ENCODE results near the gene ECT2.

The ECT2 gene

DNA sequence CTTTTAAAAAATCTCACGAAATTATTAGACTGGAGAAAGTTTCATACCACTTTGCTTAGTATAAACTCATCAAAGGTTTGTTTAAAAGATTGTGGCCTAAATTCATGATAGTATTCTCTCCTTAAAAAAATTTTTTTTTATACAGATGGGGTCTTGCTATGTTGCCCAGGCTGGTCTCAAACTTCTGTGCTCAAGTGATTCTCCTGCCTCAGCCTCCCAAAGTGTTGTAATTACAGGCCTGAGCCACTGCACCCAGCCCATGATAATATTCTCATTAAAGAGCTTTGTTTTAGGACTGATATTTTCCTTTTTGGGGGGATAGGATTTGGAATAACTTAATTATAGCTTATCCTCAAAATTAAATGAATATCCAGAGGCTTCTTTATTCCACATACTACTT lies 19.9 kb downstream of the ECT2 start:
- no peaks in the 10 kb centered on the region for H4K20me1 ChIP-seq (ENCODE audit: insufficient read depth, low read length)
- H3K36me3 ChIP-seq (ENCODE audit: insufficient read depth, low read length): peaks cover 98% of the 10 kb centered on the region
- H3K9ac ChIP-seq (ENCODE audit: low read depth, low read length): no peak overlapping the region

DNA sequence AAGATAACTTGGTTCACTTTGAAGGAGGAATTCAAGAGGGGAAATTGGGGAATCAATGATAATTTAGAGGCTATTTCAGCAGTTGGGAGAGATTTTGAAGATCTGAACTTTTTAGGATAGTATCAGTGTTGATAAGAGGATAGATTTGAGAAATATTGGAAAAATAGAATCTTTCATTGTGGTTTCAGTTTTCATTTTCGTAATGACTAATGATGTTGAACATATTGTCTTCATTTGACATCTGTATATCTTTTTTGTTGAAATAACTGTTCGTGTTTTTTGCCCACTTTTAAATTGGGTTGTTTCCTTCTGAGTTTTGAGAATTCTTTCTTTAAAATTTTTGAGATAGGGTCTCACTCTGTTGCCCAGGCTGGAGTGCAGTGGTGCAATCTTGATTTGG lies 21.1 kb downstream of the ECT2 start:
- H4K20me1 ChIP-seq (ENCODE audit: insufficient read depth, low read length): no peaks in the 10 kb centered on the region
- no peaks in the 10 kb centered on the region for H3K27me3 ChIP-seq (ENCODE audit: insufficient read depth, low read length, poor library complexity)
- no peak overlapping the region for H2AFZ ChIP-seq (ENCODE audit: low read depth, low read length)
- H3K9me3 ChIP-seq (ENCODE audit: insufficient read depth, low read length, severe bottlenecking): no peaks in the 10 kb centered on the region
- no peaks in the 10 kb centered on the region for H3K79me2 ChIP-seq (ENCODE audit: insufficient read depth, low read length)
- no peak overlapping the region for H3K4me2 ChIP-seq (ENCODE audit: insufficient read depth, low read length)
- H3K4me1 ChIP-seq (ENCODE audit: insufficient read depth, low read length): no peaks in the 10 kb centered on the region
- no peak overlapping the region for H3K4me3 ChIP-seq (ENCODE audit: low read depth in 1 of 2, low read length in 2 of 2)
- H3K9ac ChIP-seq (ENCODE audit: low read depth, low read length): no peak overlapping the region
- TF ChIP-seq, protein P1, sequence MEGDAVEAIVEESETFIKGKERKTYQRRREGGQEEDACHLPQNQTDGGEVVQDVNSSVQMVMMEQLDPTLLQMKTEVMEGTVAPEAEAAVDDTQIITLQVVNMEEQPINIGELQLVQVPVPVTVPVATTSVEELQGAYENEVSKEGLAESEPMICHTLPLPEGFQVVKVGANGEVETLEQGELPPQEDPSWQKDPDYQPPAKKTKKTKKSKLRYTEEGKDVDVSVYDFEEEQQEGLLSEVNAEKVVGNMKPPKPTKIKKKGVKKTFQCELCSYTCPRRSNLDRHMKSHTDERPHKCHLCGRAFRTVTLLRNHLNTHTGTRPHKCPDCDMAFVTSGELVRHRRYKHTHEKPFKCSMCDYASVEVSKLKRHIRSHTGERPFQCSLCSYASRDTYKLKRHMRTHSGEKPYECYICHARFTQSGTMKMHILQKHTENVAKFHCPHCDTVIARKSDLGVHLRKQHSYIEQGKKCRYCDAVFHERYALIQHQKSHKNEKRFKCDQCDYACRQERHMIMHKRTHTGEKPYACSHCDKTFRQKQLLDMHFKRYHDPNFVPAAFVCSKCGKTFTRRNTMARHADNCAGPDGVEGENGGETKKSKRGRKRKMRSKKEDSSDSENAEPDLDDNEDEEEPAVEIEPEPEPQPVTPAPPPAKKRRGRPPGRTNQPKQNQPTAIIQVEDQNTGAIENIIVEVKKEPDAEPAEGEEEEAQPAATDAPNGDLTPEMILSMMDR (IDR thresholded peaks at IDR 0.05; ENCODE audit: borderline replicate concordance, extremely low read depth, low read length, poor library complexity, severe bottlenecking): no peak
- TF ChIP-seq EZH2 (IDR thresholded peaks at IDR 0.05; ENCODE audit: borderline replicate concordance, low read depth, low read length, severe bottlenecking): no peak
- DNase-seq (no peak), ATAC-seq (ENCODE audit: insufficient read depth, low read depth) (no peak)
- H3K36me3 ChIP-seq (ENCODE audit: insufficient read depth, low read length): peaks cover 98% of the 10 kb centered on the region
- H3K27ac ChIP-seq (ENCODE audit: low read length): no peak overlapping the region

More for the DNA sequence above, 19.9 kb downstream of the ECT2 start:
- H3K9me3 ChIP-seq (ENCODE audit: insufficient read depth, low read length, severe bottlenecking): no peaks in the 10 kb centered on the region
- DNase-seq (no peak), ATAC-seq (ENCODE audit: insufficient read depth, low read depth) (no peak)
- no peaks in the 10 kb centered on the region for H3K27me3 ChIP-seq (ENCODE audit: insufficient read depth, low read length, poor library complexity)
- no peaks in the 10 kb centered on the region for H3K4me1 ChIP-seq (ENCODE audit: insufficient read depth, low read length)
- no peak overlapping the region for H3K4me3 ChIP-seq (ENCODE audit: low read depth in 1 of 2, low read length in 2 of 2)
- H3K4me2 ChIP-seq (ENCODE audit: insufficient read depth, low read length): no peak overlapping the region
- no peaks in the 10 kb centered on the region for H3K79me2 ChIP-seq (ENCODE audit: insufficient read depth, low read length)
- H3K27ac ChIP-seq (ENCODE audit: low read length): no peak overlapping the region
- H2AFZ ChIP-seq (ENCODE audit: low read depth, low read length): no peak overlapping the region
- no peak for TF ChIP-seq EZH2 (IDR thresholded peaks at IDR 0.05; ENCODE audit: borderline replicate concordance, low read depth, low read length, severe bottlenecking)
- TF ChIP-seq, protein P1 (IDR thresholded peaks at IDR 0.05; ENCODE audit: borderline replicate concordance, extremely low read depth, low read length, poor library complexity, severe bottlenecking): no peak

DNA sequence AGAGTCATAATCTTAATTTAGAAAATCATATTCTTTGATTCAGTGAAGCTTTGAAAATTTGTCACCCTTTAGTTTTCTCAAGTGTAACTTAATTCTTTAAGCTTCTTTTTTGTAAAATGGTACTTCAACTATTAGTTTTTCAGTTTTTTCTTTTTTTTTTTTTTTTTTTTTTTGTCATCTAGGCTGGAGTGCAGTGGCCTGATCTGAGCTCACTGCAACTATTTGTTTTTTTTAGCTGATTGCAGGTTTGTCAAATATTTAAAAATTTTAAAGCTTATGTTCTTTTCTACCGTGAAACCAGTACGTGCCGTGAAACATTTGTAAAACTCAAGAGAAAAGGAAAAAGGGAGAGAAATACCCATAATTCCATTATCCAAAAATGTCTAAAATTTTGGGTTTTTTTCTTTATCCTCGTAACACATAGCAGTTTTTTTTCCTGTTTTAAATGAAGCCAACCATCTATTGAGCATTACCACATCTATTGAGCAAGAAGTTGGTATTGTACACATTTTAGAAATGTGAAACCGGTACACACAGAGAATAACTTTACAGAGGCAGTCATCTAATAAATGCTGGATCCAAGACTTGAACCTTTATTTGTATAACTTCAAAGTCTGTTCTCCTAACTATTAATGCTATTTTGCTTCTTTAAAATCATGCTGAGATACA lies 25.7 kb downstream of the ECT2 start:
- H3K79me2 ChIP-seq (ENCODE audit: insufficient read depth, low read length): no peaks in the 10 kb centered on the region
- DNase-seq: no peak
- H3K27ac ChIP-seq (ENCODE audit: low read length): no peak overlapping the region
- no peak overlapping the region for H2AFZ ChIP-seq (ENCODE audit: low read depth, low read length)
- no peak for TF ChIP-seq EZH2 (IDR thresholded peaks at IDR 0.05; ENCODE audit: borderline replicate concordance, low read depth, low read length, severe bottlenecking)
- TF ChIP-seq, protein P1 (IDR thresholded peaks at IDR 0.05; ENCODE audit: borderline replicate concordance, extremely low read depth, low read length, poor library complexity, severe bottlenecking): no peak
- peaks cover 90% of the 10 kb centered on the region for H3K36me3 ChIP-seq (ENCODE audit: insufficient read depth, low read length)
- H3K9me3 ChIP-seq (ENCODE audit: insufficient read depth, low read length, severe bottlenecking): no peaks in the 10 kb centered on the region
- no peaks in the 10 kb centered on the region for H3K27me3 ChIP-seq (ENCODE audit: insufficient read depth, low read length, poor library complexity)
- H4K20me1 ChIP-seq (ENCODE audit: insufficient read depth, low read length): no peaks in the 10 kb centered on the region
- H3K4me1 ChIP-seq (ENCODE audit: insufficient read depth, low read length): no peaks in the 10 kb centered on the region
- H3K4me2 ChIP-seq (ENCODE audit: insufficient read depth, low read length): no peak overlapping the region
- H3K9ac ChIP-seq (ENCODE audit: low read depth, low read length): no peak overlapping the region
- H3K4me3 ChIP-seq (ENCODE audit: low read depth in 1 of 2, low read length in 2 of 2): no peak overlapping the region
- ATAC-seq (ENCODE audit: insufficient read depth, low read depth): no peak
